NCI-H345 (cell line): Measurements from ENCODE around the gene H19.

Source experiments
- DNase-seq: peaks from one replicate; lab custom pipeline; 2025; lab: John Stamatoyannopoulos, UW

H19 gene

GRCh38 chr11:1946812-1947484, 50.7 kb downstream of the H19 start, which contains the start of gene MRPL23:
Gene MRPL23 (plus strand): TSS chr11:1947332. CDS start chr11:1947363, 31 bp downstream.
- no peak for DNase-seq
